Tibial nerve (tissue), 4 donors: ENCODE results near the gene AGTRAP.

ENCODE experiments used
- CTCF ChIP-seq, 5 experiments: fragments of 200-600 bp in 3 of 5; fragments of 450-650 bp in 2 of 5; sonication (generic) in 3 of 5; IDR thresholded peaks; one replicate each; pipeline ENCODE4 v1.5.1; 2016 to 2019; ENCODE audit warnings: antibody characterized with exemption in 5 of 5, mild to moderate bottlenecking in 3 of 5, moderate library complexity in 2 of 5
- EP300 ChIP-seq, 2 donors: sonication (generic); formaldehyde crosslinking; IDR thresholded peaks; one replicate each; pipeline ENCODE4 v1.6.1; 2017; ENCODE audit warnings: antibody characterized with exemption in 2 of 2, mild to moderate bottlenecking in 1 of 2
- POLR2A ChIP-seq, 2 donors: fragments of 450-650 bp; IDR thresholded peaks; one replicate each; pipeline ENCODE4 v1.6.1; 2017; ENCODE audit warnings: antibody characterized with exemption in 2 of 2, mild to moderate bottlenecking in 2 of 2, moderate library complexity in 2 of 2

DNA sequence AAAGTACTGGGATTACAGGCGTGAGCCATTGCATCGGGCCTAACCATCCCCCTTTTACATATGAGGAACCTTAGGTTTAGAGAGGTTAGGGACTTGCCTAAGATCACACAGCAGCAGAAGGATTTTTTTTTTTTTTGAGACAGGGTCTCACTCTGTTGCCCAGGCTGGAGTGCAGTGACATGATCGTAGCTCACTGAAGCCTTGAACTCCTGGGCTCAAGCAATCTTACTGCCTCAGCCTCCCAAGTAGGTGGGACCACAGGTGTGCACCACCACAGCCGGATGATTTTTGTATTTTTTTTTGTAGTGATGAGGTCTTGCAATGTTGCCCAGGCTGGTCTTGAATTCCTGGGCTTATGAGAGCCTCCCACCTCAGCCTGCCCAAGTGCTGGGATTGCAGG lies 23.9 kb downstream of the AGTRAP start:
- no peak for TF ChIP-seq EP300 (IDR thresholded peaks at IDR 0.05)
- TF ChIP-seq CTCF (IDR thresholded peaks at IDR 0.05), result no peak
- no peak for TF ChIP-seq POLR2A (IDR thresholded peaks at IDR 0.05)
